OCI-LY1 (cell line): Measurements from ENCODE around the gene LRTM2.

ENCODE experiments used
- H2AFZ ChIP-seq: fragments of 200-600 bp; sonication (generic), shearing (Covaris generic); 2 replicates; pipeline ENCODE4 v1.6.0; 2014; ENCODE audit warnings: antibody characterized with exemption, mild to moderate bottlenecking, low read length
- H3F3A ChIP-seq: fragments of 200-600 bp; sonication (generic), shearing (Covaris generic); 2 replicates; pipeline ENCODE4 v1.6.0; 2014; ENCODE audit warnings: mild to moderate bottlenecking, antibody characterized with exemption, low read length, moderate library complexity; ENCODE audit not compliant: insufficient read depth
- H3K27ac ChIP-seq: fragments of 200-600 bp; sonication (generic); 2 replicates; pipeline ENCODE4 v1.5.1; 2014; ENCODE audit warnings: low read length, mixed run types, mild to moderate bottlenecking, low read depth; ENCODE audit not compliant: poor library complexity, severe bottlenecking
- H3K27me3 ChIP-seq: fragments of 200-600 bp; sonication (generic); 2 replicates; pipeline ENCODE4 v1.6.0; 2014; ENCODE audit warnings: antibody characterized with exemption, mild to moderate bottlenecking, low read length, moderate library complexity; ENCODE audit not compliant: insufficient read depth
- H3K36me3 ChIP-seq: fragments of 200-600 bp; sonication (generic); 2 replicates; pipeline ENCODE4 v1.6.1; 2014; ENCODE audit warnings: mild to moderate bottlenecking, antibody characterized with exemption, low read length, moderate library complexity, mixed read lengths; ENCODE audit not compliant: insufficient read depth
- H3K4me1 ChIP-seq: fragments of 200-600 bp; sonication (generic); 2 replicates; pipeline ENCODE4 v1.5.1; 2014; ENCODE audit warnings: mild to moderate bottlenecking, low read length, moderate library complexity; ENCODE audit not compliant: insufficient read depth, severe bottlenecking
- H3K4me2 ChIP-seq: fragments of 200-600 bp; sonication (generic), shearing (Covaris generic); 2 replicates; pipeline ENCODE4 v1.6.1; 2014; ENCODE audit warnings: low read length
- H3K4me3 ChIP-seq: fragments of 200-600 bp; sonication (generic); 2 replicates; pipeline ENCODE4 v1.5.1; 2014; ENCODE audit warnings: low read length, low read depth, mild to moderate bottlenecking, mixed read lengths; ENCODE audit not compliant: poor library complexity, severe bottlenecking
- H3K79me2 ChIP-seq: fragments of 200-600 bp; shearing (Covaris generic); 2 replicates; pipeline ENCODE4 v1.6.1; 2016; ENCODE audit warnings: mixed run types, low read length, mixed read lengths; ENCODE audit not compliant: insufficient read depth
- H3K9ac ChIP-seq: fragments of 200-600 bp; sonication (generic), shearing (Covaris generic); 2 replicates; pipeline ENCODE4 v1.6.1; 2014; ENCODE audit warnings: mild to moderate bottlenecking, low read length, mixed read lengths
- H3K9me2 ChIP-seq: fragments of 200-600 bp; sonication (generic), shearing (Covaris generic); 2 replicates; pipeline ENCODE4 v1.6.1; 2014; ENCODE audit warnings: low read depth, mild to moderate bottlenecking, low read length, mixed read lengths
- H3K9me3 ChIP-seq: fragments of 200-600 bp; shearing (Covaris generic); 2 replicates; pipeline ENCODE4 v1.6.1; 2014; ENCODE audit warnings: low read length, mixed read lengths
- H4K20me1 ChIP-seq: fragments of 200-600 bp; sonication (generic), shearing (Covaris generic); 2 replicates; pipeline ENCODE4 v1.6.0; 2016; ENCODE audit warnings: mild to moderate bottlenecking, low read length; ENCODE audit not compliant: insufficient read depth
- EZH2 ChIP-seq: fragments of 200-600 bp; sonication (generic), shearing (Covaris generic); IDR thresholded peaks from 2 replicates; pipeline ENCODE4 v1.8.0; 2017; ENCODE audit warnings: borderline replicate concordance, mixed run types, mild to moderate bottlenecking, antibody characterized with exemption, low read length, moderate library complexity, mixed read lengths
- TF ChIP-seq, protein P1 (sequence below): fragments of 200-600 bp; sonication (generic), shearing (Covaris generic); IDR thresholded peaks from 2 replicates; pipeline ENCODE4 v1.5.1; 2017; ENCODE audit warnings: mild to moderate bottlenecking, antibody characterized with exemption, low read length, moderate library complexity, mixed read lengths

Gene LRTM2

DNA sequence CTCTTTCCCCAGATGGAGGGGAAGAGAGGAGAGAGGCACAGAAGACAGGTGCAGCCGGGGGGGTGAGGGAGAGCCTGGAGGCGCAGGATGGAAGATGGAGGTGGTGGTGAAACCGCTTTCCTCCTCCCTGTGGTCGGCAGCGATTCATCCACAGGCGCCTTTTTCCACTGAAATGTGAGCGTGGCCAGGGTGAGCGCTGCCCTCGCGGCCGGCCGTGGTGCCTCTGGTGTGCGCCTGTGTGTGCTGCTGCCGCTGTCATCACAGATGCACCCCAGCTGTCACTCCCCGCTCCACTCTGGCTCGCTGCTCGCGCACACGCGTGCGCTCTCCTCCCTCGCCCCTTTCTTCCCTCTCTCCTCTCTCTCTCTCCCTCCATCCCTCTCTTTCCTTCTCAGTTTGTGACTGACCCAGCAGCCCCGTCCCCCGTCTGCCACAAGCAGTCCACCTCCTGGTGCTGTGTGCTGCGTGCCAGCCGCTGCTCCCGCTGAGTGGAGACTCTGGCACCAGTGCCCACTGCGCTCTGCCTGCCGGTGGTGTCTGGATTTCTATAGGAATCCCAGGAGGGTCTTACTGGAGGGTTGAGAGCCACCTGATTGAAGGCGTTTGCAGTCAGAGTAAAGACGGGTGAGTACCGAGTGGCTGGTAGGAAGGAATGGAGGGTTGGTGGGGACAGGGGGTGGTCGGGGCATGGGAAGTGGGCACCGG is at the start of gene LRTM2:
Gene LRTM2 (plus strand): TSS at position 375 of the 705 bp plus-strand sequence. CDS start 7,584 bp downstream, outside the sequence.
- TF ChIP-seq, protein P1, sequence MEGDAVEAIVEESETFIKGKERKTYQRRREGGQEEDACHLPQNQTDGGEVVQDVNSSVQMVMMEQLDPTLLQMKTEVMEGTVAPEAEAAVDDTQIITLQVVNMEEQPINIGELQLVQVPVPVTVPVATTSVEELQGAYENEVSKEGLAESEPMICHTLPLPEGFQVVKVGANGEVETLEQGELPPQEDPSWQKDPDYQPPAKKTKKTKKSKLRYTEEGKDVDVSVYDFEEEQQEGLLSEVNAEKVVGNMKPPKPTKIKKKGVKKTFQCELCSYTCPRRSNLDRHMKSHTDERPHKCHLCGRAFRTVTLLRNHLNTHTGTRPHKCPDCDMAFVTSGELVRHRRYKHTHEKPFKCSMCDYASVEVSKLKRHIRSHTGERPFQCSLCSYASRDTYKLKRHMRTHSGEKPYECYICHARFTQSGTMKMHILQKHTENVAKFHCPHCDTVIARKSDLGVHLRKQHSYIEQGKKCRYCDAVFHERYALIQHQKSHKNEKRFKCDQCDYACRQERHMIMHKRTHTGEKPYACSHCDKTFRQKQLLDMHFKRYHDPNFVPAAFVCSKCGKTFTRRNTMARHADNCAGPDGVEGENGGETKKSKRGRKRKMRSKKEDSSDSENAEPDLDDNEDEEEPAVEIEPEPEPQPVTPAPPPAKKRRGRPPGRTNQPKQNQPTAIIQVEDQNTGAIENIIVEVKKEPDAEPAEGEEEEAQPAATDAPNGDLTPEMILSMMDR: no peak
- no peak for TF ChIP-seq EZH2
- Histone ChIP-seq H3K9me3 (no peaks in the 10 kb centered on the region), H3K4me2 (no peak within 1 kb of the TSS), H3K4me1 (no peaks in the 10 kb centered on the region), H3K4me3 (no peak within 1 kb of the TSS), H3K9me2 (no peaks in the 10 kb centered on the region), H3K79me2 (no peaks in the 10 kb centered on the region), H3K36me3 (no peaks in the 10 kb centered on the region), H3K27me3 (peaks cover 36% of the 10 kb centered on the region; the same call in 1 of the 2 replicates), H3K27ac (no peak within 1 kb of the TSS), H4K20me1 (no peaks in the 10 kb centered on the region), H2AFZ (no peak within 1 kb of the TSS), H3K9ac (no peak within 1 kb of the TSS), H3F3A (no peaks in the 10 kb centered on the region)

DNA sequence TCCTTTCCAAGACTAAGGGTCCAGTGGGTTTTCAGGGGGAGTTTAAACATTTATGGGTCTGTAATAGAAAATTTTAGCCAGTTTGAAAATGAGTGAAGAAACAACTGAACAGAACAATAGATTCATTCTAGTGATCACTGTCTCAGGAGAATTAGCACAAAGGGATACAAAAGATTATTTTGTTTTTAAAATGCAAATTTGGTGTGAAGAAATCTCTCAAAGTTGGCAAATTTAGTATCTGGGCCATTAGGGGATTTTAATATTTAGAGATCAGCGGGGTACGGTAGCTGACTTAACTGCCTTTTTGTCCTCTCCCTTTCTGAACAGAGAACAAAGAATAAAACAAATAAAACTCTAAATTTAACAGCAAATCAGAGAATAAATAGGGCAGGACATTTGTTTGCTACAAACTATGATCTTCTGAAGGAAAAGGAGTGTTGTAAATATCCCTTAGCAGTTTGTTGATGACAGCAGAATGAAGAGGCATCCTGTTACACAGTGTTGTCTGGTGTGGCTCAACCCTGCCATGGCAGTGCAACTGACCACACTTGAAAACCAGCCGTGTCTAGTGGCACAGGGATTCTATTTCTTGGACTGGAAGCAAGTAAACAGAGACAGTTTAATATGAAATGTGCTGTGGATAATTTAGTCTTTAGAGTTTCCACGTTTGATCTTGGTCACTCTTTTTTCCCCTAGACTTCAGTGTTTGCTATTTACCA is 46.3 kb upstream of the LRTM2 start:
- H4K20me1 ChIP-seq: 0 out of 2 replicates have a peak, but pooled peaks cover 2% of the 10 kb centered on the region
- H3K27ac ChIP-seq: no peak overlapping the region
- H3K9me3 ChIP-seq: no peaks in the 10 kb centered on the region
- no peak overlapping the region for H3K4me3 ChIP-seq
- no peaks in the 10 kb centered on the region for H3K9me2 ChIP-seq
- TF ChIP-seq, protein P1: no peak
- TF ChIP-seq EZH2: no peak
- no peaks in the 10 kb centered on the region for H3K4me1 ChIP-seq
- no peaks in the 10 kb centered on the region for H3F3A ChIP-seq
- peaks cover 55% of the 10 kb centered on the region for H3K36me3 ChIP-seq
- no peaks in the 10 kb centered on the region for H3K27me3 ChIP-seq
- no peaks in the 10 kb centered on the region for H3K79me2 ChIP-seq
- H3K4me2 ChIP-seq: no peak overlapping the region
- H3K9ac ChIP-seq: no peak overlapping the region
- H2AFZ ChIP-seq: no peak overlapping the region

DNA sequence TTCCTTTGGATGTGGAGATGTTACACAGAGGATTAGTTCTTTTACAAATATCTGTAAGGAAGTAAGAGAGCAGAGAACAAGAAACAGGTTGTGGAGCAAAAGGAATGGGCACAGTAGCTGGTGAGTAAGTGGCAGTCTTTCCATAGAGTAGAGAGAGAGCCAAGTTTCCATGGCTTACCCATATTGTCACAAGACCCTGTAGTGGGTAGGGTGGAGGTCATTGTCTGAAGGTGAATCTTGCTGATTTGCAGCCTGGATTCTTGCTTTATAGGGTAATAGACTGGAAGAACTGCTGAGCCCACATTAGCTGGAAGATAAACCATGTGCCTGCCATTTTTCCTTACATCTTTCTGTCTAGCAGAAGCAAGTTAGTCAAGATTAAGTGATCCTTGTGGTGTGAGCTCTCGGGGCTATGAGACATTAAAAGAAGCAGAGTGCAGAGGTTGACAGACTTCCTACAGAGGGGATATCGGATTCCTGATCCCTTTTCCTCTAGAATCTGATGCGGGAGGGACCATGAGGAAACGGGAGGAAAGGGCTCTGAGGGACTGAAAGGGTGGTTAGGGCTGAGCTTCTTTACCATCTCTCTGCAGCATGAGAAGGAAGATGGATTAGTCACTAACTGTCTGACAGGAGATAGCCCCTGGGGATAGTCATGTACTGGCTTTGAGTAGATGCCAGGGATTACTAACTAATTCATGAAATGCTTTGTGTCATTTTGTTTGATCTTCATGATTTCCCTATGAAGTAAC is 44.0 kb upstream of the LRTM2 start:
- no peaks in the 10 kb centered on the region for H3K27me3 ChIP-seq
- no peak overlapping the region for H2AFZ ChIP-seq
- H3K9me2 ChIP-seq: no peaks in the 10 kb centered on the region
- no peaks in the 10 kb centered on the region for H3F3A ChIP-seq
- no peak overlapping the region for H3K27ac ChIP-seq
- H3K9ac ChIP-seq: no peak overlapping the region
- H3K36me3 ChIP-seq: peaks cover 70% of the 10 kb centered on the region
- TF ChIP-seq, protein P1: no peak
- no peak for TF ChIP-seq EZH2
- H3K4me2 ChIP-seq: no peak overlapping the region
- H3K9me3 ChIP-seq: no peaks in the 10 kb centered on the region
- 0 out of 2 replicates have a peak, but pooled peaks cover 2% of the 10 kb centered on the region for H4K20me1 ChIP-seq
- no peak overlapping the region for H3K4me3 ChIP-seq
- H3K79me2 ChIP-seq: no peaks in the 10 kb centered on the region
- no peaks in the 10 kb centered on the region for H3K4me1 ChIP-seq
